Nephron (organoid): ENCODE measurements around the gene SPPL3.
A peak's percentile ranks its signal among the peaks of the same experiment; 100 is the strongest.

Experiments
- H3K27ac Mint-ChIP-seq, 3 experiments: 2 replicates each; pipeline ENCODE4 v1.8.0; 2020; ENCODE audit warnings: mixed read lengths in 3 of 3, mild to moderate bottlenecking in 2 of 3, moderate library complexity in 1 of 3
- H3K27me3 Mint-ChIP-seq: 2 replicates; pipeline ENCODE4 v1.8.0; 2021; ENCODE audit warnings: low read depth, mild to moderate bottlenecking, moderate library complexity, mixed read lengths
- H3K36me3 Mint-ChIP-seq: 2 replicates; pipeline ENCODE4 v1.8.0; 2020; ENCODE audit warnings: low read depth, mixed read lengths
- H3K4me1 Mint-ChIP-seq: 2 replicates; pipeline ENCODE4 v1.8.0; 2020; ENCODE audit warnings: mixed read lengths
- H3K4me3 Mint-ChIP-seq, 3 experiments: 2 replicates each; pipeline ENCODE4 v1.8.0; 2020; ENCODE audit warnings: mild to moderate bottlenecking in 3 of 3, mixed read lengths in 3 of 3, moderate library complexity in 2 of 3
- H3K9me3 Mint-ChIP-seq: 2 replicates; pipeline ENCODE4 v1.8.0; 2020; ENCODE audit warnings: mixed read lengths
- TF ChIP-seq, protein P1 (sequence below), 3 experiments: fragments of 200-600 bp; sonication (generic); IDR thresholded peaks; one replicate each; pipeline ENCODE4 v1.5.0; 2021; ENCODE audit warnings: antibody characterized with exemption in 3 of 3; ENCODE audit not compliant: unreplicated experiment in 3 of 3

SPPL3 gene

DNA sequence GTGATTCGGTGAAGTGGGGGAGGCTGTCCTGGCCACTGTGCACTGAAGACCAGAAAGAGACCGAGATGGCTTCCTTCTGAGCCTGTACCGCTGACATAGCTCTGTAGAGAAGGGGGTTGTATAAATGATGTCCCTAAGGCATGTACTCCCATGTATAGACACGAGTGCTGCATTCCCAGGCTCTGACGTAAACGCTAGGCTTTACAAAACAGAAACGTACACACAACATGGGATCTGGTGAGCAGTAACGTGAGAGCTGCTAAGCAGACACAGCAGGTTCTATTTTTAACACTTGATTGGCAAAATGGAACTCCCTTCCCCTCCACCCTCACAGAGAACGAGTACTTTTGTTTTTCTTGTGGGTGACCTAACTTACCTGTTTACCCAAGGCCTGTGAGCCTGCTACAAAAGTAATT is 142.6 kb downstream of the SPPL3 start:
- peaks cover 36% of the 10 kb centered on the region for H3K4me1 Mint-ChIP-seq
- peaks cover 45% of the 10 kb centered on the region for H3K36me3 Mint-ChIP-seq
- H3K9me3 Mint-ChIP-seq, result no peaks in the 10 kb centered on the region
- TF ChIP-seq, protein P1, sequence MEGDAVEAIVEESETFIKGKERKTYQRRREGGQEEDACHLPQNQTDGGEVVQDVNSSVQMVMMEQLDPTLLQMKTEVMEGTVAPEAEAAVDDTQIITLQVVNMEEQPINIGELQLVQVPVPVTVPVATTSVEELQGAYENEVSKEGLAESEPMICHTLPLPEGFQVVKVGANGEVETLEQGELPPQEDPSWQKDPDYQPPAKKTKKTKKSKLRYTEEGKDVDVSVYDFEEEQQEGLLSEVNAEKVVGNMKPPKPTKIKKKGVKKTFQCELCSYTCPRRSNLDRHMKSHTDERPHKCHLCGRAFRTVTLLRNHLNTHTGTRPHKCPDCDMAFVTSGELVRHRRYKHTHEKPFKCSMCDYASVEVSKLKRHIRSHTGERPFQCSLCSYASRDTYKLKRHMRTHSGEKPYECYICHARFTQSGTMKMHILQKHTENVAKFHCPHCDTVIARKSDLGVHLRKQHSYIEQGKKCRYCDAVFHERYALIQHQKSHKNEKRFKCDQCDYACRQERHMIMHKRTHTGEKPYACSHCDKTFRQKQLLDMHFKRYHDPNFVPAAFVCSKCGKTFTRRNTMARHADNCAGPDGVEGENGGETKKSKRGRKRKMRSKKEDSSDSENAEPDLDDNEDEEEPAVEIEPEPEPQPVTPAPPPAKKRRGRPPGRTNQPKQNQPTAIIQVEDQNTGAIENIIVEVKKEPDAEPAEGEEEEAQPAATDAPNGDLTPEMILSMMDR (IDR thresholded peaks at IDR 0.05; ENCODE audit: unreplicated experiment in 3 of 3), result no peak
- H3K4me3 Mint-ChIP-seq, result peak overlapping the region; percentile 39 to 65 (median 45)
- H3K27ac Mint-ChIP-seq, result peak overlapping the region; percentile 92 to 97 (median 97)
- H3K27me3 Mint-ChIP-seq, result no peaks in the 10 kb centered on the region

GRCh38 chr12:120760349-120761254 is 143.6 kb downstream of the SPPL3 start:
- TF ChIP-seq, protein P1 (IDR thresholded peaks at IDR 0.05; ENCODE audit: unreplicated experiment in 3 of 3), result no peak
- H3K9me3 Mint-ChIP-seq, result no peaks in the 10 kb centered on the region
- H3K27ac Mint-ChIP-seq, result peak overlapping the region; percentile 92 to 97 (median 97)

GRCh38 chr12:120759591-120760348 is 144.4 kb downstream of the SPPL3 start:
- TF ChIP-seq, protein P1 (IDR thresholded peaks at IDR 0.05; ENCODE audit: unreplicated experiment in 3 of 3), result no peak
- no peak overlapping the region for H3K4me3 Mint-ChIP-seq
- H3K36me3 Mint-ChIP-seq, result peaks cover 31% of the 10 kb centered on the region
- H3K27ac Mint-ChIP-seq, result peak overlapping the region in 2 of 3 experiments; percentile 92 to 97
- H3K27me3 Mint-ChIP-seq, result no peaks in the 10 kb centered on the region
- peaks cover 5% of the 10 kb centered on the region for H3K9me3 Mint-ChIP-seq
- H3K4me1 Mint-ChIP-seq, result peaks cover 36% of the 10 kb centered on the region

More at GRCh38 chr12:120760349-120761254, 143.6 kb downstream of the SPPL3 start:
- Mint-ChIP-seq H3K4me3 (peak overlapping the region; percentile 45 to 65 (median 50)), H3K27me3 (no peaks in the 10 kb centered on the region), H3K36me3 (peaks cover 37% of the 10 kb centered on the region), H3K4me1 (peaks cover 36% of the 10 kb centered on the region)

GRCh38 chr12:120758798-120759590 is 145.2 kb downstream of the SPPL3 start:
- H3K4me3 Mint-ChIP-seq, result no peak overlapping the region
- H3K4me1 Mint-ChIP-seq, result peaks cover 36% of the 10 kb centered on the region
- H3K9me3 Mint-ChIP-seq, result peaks cover 7% of the 10 kb centered on the region
- no peaks in the 10 kb centered on the region for H3K27me3 Mint-ChIP-seq
- peaks cover 25% of the 10 kb centered on the region for H3K36me3 Mint-ChIP-seq
- TF ChIP-seq, protein P1 (IDR thresholded peaks at IDR 0.05; ENCODE audit: unreplicated experiment in 3 of 3), result no peak
- peak overlapping the region in 2 of 3 experiments; percentile 29 to 42 for H3K27ac Mint-ChIP-seq

DNA sequence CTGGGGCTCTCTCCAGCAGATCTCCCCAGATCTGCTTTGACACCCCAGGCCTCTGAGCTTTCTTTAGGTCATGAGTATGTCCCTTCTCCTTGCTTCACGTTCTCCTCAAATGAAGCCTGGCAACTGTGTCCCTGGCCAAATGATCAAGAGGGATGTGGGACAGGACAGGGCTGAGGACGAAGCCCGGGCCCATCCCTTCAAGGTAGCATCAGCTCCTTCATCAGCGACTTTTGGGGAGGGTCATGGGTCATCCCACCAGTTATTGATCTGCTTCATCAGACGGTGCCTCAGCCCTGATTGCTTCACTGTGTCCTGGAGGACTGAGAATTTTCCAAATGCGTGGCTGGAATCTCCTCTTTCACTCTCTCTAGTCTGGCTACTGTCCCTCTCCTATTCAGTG is 146.2 kb downstream of the SPPL3 start:
- Mint-ChIP-seq H3K36me3 (peaks cover 26% of the 10 kb centered on the region), H3K27ac (no peak overlapping the region), H3K27me3 (no peaks in the 10 kb centered on the region), H3K4me3 (no peak overlapping the region), H3K9me3 (peaks cover 9% of the 10 kb centered on the region), H3K4me1 (peaks cover 36% of the 10 kb centered on the region)
- TF ChIP-seq, protein P1 (IDR thresholded peaks at IDR 0.05; ENCODE audit: unreplicated experiment in 3 of 3), result no peak
